ENCODE results near the gene ACSM2A.
"Not testable (repeated sequence)": the region's sequence is repeated elsewhere in the genome, so short reads cannot be mapped to it uniquely, and the experiment has no call there.

ACSM2A gene

DNA sequence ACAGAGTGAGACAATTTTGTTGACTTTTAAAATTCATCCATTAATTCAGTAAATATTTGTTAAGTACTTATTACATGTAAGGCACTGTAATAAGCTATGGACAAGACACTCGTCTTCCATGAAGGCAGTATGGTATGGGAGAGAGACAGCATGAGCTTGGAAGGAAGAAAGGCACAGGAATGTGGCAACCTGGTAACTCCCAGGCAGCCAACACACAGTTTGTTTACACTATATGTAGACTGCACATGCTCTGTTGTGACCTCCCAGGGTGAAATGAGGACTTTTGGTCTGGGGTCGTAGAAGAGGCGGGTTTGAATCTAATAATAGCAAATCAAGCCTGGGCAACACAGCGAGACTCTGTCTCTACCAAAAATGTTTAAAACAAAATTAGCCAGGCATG, 9.0 kb downstream of the ACSM2A start:
- not testable (repeated sequence) for DNase-seq

GRCh38 chr16:20468954-20469353, 17.6 kb downstream of the ACSM2A start:
- DNase-seq = not testable (repeated sequence)

DNA sequence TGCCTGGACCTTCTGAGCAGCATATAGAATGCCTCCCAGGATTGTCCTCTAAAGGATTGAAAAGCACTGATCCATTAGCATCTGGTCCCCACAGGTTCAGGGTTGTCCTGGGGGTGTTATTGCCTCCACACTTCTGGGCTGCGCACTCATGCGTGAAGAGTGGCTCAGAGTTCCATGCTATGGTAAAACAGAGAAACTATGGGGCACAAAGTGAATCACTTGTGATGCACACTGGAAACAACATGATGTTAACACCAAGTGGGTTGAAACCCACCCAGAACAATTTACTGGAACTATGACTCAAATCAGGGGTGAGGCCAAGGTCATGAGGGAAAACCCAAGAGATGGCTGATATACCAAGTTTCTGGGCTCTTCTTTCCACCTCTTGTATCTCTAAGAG, 18.6 kb downstream of the ACSM2A start:
- DNase-seq = not testable (repeated sequence)

DNA sequence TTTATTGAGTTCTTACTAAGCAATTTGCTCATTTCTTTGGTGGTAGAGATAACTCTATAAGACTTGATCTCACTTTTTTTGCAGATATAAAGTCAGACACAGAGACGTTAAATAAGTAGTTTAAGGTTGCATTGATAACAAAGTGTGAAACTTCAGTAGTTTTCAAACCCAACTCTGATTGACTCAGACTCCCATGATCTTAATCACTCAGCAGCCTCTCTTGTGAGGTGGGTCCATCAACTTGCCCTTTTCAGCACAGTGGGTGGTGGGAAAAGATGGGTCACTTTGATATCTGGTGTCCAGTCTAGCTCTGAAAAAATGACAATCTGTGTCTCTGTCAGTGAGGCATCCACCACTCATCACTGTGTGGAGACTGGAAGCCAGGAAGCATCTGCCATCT, 19.4 kb downstream of the ACSM2A start:
- not testable (repeated sequence) for DNase-seq

DNA sequence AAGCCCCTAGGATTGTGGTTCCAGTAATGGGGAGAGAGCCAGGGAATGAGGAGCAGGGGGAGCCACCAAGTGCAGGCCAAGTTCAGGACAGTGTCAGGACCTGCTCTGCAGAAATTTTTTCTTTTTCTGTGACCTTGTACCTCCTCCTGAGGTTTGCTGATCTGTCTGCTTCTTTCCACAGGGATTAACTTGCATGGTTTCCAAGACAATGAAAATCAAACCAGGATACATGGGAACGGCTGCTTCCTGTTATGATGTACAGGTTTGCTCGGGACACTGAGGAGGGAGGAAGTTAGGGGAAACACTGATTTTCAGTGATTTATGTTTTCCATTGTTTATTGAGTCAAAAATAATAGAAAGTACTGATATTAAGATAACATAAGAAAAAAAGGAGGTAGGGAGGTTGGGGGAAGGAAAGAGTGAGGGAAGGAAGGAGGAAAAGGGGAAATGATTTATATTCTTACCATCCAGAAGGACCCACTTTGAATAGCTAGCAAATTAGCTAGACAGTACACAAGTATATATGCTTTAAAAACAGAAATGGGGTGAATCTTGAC, 25.9 kb downstream of the ACSM2A start:
- DNase-seq = not testable (repeated sequence)

DNA sequence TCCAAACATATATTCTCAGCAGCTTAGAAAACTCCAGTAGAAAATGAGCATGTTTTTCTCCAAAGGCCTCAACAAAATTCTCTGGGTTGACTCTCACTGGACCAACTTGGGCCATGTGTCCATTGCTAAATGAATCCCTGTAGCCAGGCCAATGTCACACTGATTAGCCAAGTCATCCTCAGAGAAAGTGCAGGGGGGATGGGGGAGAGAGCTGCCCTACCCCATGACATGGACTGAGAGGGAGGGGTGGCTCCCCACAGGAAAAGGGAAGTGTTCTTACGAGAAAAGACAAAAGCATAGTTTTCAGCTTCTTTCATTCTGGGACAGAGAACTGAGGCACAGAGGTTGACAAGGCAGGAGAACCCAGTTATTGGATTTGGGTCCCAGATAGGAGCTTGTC, 32.7 kb downstream of the ACSM2A start:
- not testable (repeated sequence) for DNase-seq

DNA sequence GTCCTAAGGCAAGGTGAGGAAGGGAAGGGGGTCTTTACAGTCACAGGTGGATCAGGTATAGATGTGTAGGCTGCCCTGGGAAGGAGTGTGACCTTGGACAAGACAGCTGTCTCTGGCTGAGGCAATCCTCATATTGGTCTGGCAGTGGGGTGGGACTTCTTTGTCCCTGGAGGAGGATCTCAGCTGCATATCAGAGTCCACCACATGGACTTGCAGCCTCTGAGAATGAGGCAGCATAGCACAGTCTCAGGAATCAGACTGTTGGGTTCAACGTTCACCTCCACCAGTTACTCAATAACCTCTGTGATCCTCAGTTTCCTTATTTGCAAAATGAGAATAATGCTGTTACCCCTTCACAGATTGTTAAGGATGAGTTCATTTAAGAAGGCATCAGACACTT, 33.4 kb downstream of the ACSM2A start:
- no peak for DNase-seq

DNA sequence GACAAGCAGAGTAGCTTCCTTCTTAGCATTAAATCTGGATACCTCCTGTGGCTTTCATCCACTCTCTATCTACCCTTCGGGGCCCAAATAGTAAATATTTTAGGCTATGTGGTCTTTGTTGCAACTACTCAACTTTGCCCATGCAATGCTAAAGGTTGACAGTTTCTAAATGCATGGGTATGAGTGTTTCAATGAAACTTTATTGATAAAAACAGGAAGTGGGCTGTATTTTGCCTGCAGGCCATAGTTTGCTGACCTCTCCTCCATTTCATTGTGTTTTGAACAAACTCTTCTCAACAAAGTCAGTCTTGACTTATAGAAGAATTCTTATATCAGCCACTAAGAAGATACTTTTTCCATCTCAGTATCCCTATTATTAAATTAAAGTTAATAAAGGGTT, 34.1 kb downstream of the ACSM2A start:
- DNase-seq = no peak

DNA sequence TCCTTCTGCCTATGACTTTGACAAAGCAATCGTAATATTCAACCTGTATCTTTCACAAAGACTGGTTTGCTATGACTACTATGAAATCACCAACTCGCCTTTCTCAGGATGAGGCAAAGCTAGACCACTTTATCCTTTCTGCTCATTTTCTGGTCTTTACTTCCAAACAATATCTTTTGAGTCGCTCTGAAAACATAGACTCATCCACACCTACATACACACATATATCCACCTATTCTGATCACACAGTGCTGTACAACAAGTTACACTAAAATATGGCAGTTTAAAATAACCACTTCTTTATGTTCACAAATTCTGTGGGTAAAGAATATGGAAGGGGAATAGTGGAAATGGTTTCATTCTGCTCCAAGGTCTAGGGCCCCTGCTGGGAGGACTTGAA, 39.7 kb downstream of the ACSM2A start:
- DNase-seq = not testable (repeated sequence)

DNA sequence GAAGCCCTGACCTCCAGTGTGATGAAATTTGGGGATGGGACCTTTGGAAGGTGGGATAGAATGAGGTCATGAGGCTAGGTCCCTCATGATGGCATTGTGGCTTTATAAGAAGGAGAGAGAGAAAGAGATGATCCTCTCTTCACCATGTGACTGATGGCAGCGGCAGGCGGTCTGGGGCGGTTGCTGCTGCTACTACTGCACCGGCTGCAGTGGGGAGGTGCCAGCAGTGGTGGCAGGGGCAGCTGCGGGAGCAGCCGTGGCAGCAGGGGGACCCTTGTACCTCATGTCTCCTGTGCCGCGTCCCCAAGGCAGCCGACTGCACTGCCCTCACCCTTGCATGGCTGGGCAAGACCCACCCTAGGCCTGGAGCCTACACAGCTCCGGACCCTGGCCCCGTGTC, 40.1 kb downstream of the ACSM2A start:
- DNase-seq = not testable (repeated sequence)

GRCh38 chr16:20504418-20504817, 53.1 kb downstream of the ACSM2A start:
- no peak for DNase-seq

DNA sequence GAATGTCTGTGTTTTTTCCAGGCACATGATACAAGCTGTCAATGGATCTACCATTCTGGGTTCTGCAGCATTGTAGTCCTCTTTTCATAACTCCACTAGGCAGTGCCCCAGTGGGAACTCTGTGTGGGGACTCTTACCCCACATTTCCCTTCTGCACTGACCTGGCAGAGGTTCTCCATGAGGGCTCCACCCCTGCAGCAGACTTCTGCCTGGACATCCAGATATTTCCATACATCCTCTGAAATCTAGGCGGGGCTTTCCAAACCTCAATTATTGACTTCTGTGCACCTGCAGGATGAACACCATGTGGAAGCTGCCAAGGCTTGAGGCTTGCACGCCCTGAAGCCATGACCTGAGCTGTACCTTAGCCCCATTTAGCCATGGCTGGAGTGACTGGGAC, 56.0 kb downstream of the ACSM2A start:
- no peak for DNase-seq

GRCh38 chr16:20510323-20510722, 59.0 kb downstream of the ACSM2A start:
- no peak for DNase-seq

- no peak for DNase-seq
Observed at GRCh38 chr16:20515688-20516090, 64.4 kb downstream of the ACSM2A start.

GRCh38 chr16:20517149-20517548, 65.8 kb downstream of the ACSM2A start:
- DNase-seq = no peak

DNA sequence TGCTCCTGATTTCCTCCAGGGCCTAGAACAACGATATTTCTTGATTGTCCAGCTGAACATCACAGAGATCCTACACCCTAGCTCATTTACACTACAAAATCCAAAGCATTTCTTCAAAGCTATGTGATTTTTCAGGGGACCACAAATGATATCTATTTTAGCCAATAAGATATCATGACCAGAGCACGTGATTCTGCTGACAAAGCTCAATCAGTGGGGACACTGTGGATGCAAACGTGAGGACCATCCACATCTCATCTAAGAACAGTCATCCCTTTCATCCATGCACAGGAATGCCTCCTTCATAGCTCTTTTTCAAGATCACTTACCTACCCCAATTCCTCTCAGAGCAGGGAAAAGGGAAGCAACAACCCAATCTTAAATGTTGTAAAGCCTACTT, 67.9 kb downstream of the ACSM2A start:
- DNase-seq = no peak

- DNase-seq = no peak
Observed at GRCh38 chr16:20520103-20520502, 68.8 kb downstream of the ACSM2A start.

DNA sequence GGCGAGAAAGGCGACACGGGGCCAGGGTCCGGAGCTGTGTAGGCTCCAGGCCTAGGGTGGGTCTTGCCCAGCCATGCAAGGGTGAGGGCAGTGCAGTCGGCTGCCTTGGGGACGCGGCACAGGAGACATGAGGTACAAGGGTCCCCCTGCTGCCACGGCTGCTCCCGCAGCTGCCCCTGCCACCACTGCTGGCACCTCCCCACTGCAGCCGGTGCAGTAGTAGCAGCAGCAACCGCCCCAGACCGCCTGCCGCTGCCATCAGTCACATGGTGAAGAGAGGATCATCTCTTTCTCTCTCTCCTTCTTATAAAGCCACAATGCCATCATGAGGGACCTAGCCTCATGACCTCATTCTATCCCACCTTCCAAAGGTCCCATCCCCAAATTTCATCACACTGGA, 80.5 kb downstream of the ACSM2A start:
- not testable (repeated sequence) for DNase-seq

DNA sequence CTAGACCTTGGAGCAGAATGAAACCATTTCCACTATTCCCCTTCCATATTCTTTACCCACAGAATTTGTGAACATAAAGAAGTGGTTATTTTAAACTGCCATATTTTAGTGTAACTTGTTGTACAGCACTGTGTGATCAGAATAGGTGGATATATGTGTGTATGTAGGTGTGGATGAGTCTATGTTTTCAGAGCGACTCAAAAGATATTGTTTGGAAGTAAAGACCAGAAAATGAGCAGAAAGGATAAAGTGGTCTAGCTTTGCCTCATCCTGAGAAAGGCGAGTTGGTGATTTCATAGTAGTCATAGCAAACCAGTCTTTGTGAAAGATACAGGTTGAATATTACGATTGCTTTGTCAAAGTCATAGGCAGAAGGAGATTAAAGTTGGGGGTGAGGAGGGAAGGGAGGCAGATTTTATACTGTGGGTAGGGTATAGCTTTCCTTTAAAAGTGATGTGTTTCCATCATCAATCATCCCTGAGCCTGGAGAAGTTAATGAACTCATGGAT, 81.0 kb downstream of the ACSM2A start:
- DNase-seq = not testable (repeated sequence)

DNA sequence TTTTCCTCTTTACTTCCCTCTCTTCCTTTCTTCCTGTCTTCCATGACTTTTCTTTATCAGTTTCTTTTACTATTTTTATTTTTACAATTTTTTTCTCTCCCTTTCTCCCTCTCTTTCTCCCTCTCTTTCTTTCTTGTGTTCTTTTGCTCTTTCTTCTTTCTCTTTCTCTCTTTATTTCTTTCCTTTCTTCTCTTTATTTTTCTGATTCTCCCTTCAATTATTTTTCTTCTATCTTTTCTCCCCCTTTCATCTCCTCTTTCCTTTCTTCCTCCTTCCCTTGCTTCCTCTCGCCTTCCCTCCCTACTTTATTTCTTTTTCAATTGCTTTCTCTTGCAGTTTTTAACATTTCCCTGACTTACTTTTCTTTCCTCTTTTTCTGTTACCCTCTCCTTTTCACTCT, 85.3 kb downstream of the ACSM2A start:
- not testable (repeated sequence) for DNase-seq
